Endothelial cell (in vitro differentiated cells): ENCODE measurements around the gene KRTCAP3. TPM values are rescaled to one million over a fixed set of nuclear protein-coding genes. Genes with fewer than 3 reads are reported as not detected.
A peak's percentile ranks its signal among the peaks of the same experiment; 100 is the strongest.

ENCODE experiments used
- DNase-seq: peaks from one replicate; pipeline ENCODE4 v3.0.0; 2021; ENCODE audit warnings: low spot score
- H3K27ac Mint-ChIP-seq: one replicate; pipeline ENCODE4 v1.8.0; 2021; ENCODE audit warnings: mixed read lengths, inconsistent platforms; ENCODE audit not compliant: unreplicated experiment
- H3K27me3 Mint-ChIP-seq: one replicate; pipeline ENCODE4 v1.8.0; 2021; ENCODE audit warnings: mild to moderate bottlenecking, moderate library complexity, mixed read lengths, inconsistent platforms; ENCODE audit not compliant: unreplicated experiment
- H3K36me3 Mint-ChIP-seq: one replicate; pipeline ENCODE4 v1.8.0; 2021; ENCODE audit warnings: mild to moderate bottlenecking, low read depth, mixed read lengths, inconsistent platforms; ENCODE audit not compliant: unreplicated experiment
- H3K4me1 Mint-ChIP-seq: one replicate; pipeline ENCODE4 v1.8.0; 2021; ENCODE audit warnings: mild to moderate bottlenecking, mixed read lengths, inconsistent platforms; ENCODE audit not compliant: unreplicated experiment
- H3K4me3 Mint-ChIP-seq: one replicate; pipeline ENCODE4 v1.8.0; 2021; ENCODE audit warnings: mild to moderate bottlenecking, mixed read lengths, inconsistent platforms; ENCODE audit not compliant: unreplicated experiment
- H3K9me3 Mint-ChIP-seq: one replicate; pipeline ENCODE4 v1.8.0; 2021; ENCODE audit warnings: mixed read lengths, inconsistent platforms; ENCODE audit not compliant: unreplicated experiment
- CTCF ChIP-seq: fragments of 200-600 bp; sonication (generic); IDR thresholded peaks from one replicate; pipeline ENCODE4 v1.5.0; 2021; ENCODE audit warnings: antibody characterized with exemption; ENCODE audit not compliant: unreplicated experiment
- total RNA-seq: library from RNA; stranded (reverse); fragmentation: NEBNext Ultra II Directional; extraction: Animal tissue kit (Norgen Biotek cat#: 25700); gene quantifications from one replicate; pipeline ENCODE4 v1.2.1, GENCODE V29; 2021; ENCODE audit not compliant: unreplicated experiment

KRTCAP3 gene
- total RNA-seq, 1 donor from 2014 or later = 4.6 TPM

- Mint-ChIP-seq H3K4me1 (peaks cover 18% of the 10 kb centered on the region), H3K4me3 (peak overlapping the region; percentile 87), H3K27ac (no peak overlapping the region), H3K36me3 (peaks cover 3% of the 10 kb centered on the region), H3K9me3 (no peaks in the 10 kb centered on the region), H3K27me3 (peaks cover 17% of the 10 kb centered on the region)
- no peak for DNase-seq
- TF ChIP-seq CTCF = no peak
Observed at GRCh38 chr2:27493948-27494283, 51.7 kb downstream of the KRTCAP3 start.

Other genes with a start within 250 kb of the KRTCAP3 start
- 89.9 TPM for gene ATRAID, start 230.3 kb upstream of the KRTCAP3 start, total RNA-seq
- 63.0 TPM for gene SLC5A6, start 230.1 kb upstream of the KRTCAP3 start, total RNA-seq
- gene CAD, start 225.0 kb upstream of the KRTCAP3 start, total RNA-seq = 49.4 TPM
- not detected for gene SLC30A3, start 179.3 kb upstream of the KRTCAP3 start, total RNA-seq
- gene DNAJC5G, start 166.9 kb upstream of the KRTCAP3 start, total RNA-seq = not detected
- not detected for gene TRIM54, start 160.0 kb upstream of the KRTCAP3 start, total RNA-seq
- 1.5 TPM for gene UCN, start 133.9 kb upstream of the KRTCAP3 start, total RNA-seq
- gene MPV17, start 119.3 kb upstream of the KRTCAP3 start, total RNA-seq = 55.0 TPM
- 61.4 TPM for gene GTF3C2, start 85.6 kb upstream of the KRTCAP3 start, total RNA-seq
- 48.6 TPM for gene EIF2B4, start 72.0 kb upstream of the KRTCAP3 start, total RNA-seq
- gene SNX17, start 71.8 kb upstream of the KRTCAP3 start, total RNA-seq = 90.5 TPM
- 20.8 TPM for gene ZNF513, start 61.6 kb upstream of the KRTCAP3 start, total RNA-seq
- 127 TPM for gene PPM1G, start 32.8 kb upstream of the KRTCAP3 start, total RNA-seq
- 117 TPM for gene NRBP1, start 13.8 kb upstream of the KRTCAP3 start, total RNA-seq
- gene IFT172, start 47.4 kb downstream of the KRTCAP3 start, total RNA-seq = 32.2 TPM
- 26.4 TPM for gene FNDC4, start 52.8 kb downstream of the KRTCAP3 start, total RNA-seq
- 0.59 TPM for gene GCKR, start 54.5 kb downstream of the KRTCAP3 start, total RNA-seq
- gene ZNF512, start 140.7 kb downstream of the KRTCAP3 start, total RNA-seq = 30.1 TPM
- gene CCDC121, start 186.6 kb downstream of the KRTCAP3 start, total RNA-seq = 4.7 TPM
- gene GPN1, start 186.7 kb downstream of the KRTCAP3 start, total RNA-seq = 39.7 TPM
- 39.1 TPM for gene SUPT7L, start 221.2 kb downstream of the KRTCAP3 start, total RNA-seq
- gene SLC4A1AP, start 221.5 kb downstream of the KRTCAP3 start, total RNA-seq = 19.8 TPM